CD8-positive, alpha-beta memory T cell (primary cell): ENCODE measurements around the gene STAG1. TPM values are rescaled to one million over a fixed set of nuclear protein-coding genes. Genes with fewer than 3 reads are reported as not detected.

Source experiments
- CTCF ChIA-PET: fragments of 350-600 bp; sonication (Branson Sonifier 250); formaldehyde crosslinking; loops from one replicate; lab custom pipeline; 2021; ENCODE audit warnings: antibody characterized with exemption; lab: Charles Lee
- POLR2A ChIA-PET: fragments of 350-600 bp; sonication (Branson Sonifier 250); formaldehyde crosslinking; loops from one replicate; lab custom pipeline; 2021; ENCODE audit warnings: antibody characterized with exemption; lab: Charles Lee
- DNase-seq, 5 donors: peaks; one replicate each; pipeline versions ENCODE4 v3.0.0 to v3.0.0-alpha.2; 2020 to 2022; ENCODE audit warnings: mixed read lengths in 1 of 5
- H3K27ac ChIP-seq: one replicate; pipeline ENCODE4 v1.7.0; 2013; ENCODE audit warnings: low read depth, mild to moderate bottlenecking, low read length, moderate library complexity
- H3K27me3 ChIP-seq: 2 replicates; pipeline ENCODE4 v1.7.0; 2013; ENCODE audit warnings: low read length, mild to moderate bottlenecking; ENCODE audit not compliant: insufficient read depth, poor library complexity, severe bottlenecking
- H3K36me3 ChIP-seq: 2 replicates; pipeline ENCODE4 v1.7.0; 2013; ENCODE audit warnings: mild to moderate bottlenecking, low read length, moderate library complexity; ENCODE audit not compliant: insufficient read depth
- H3K4me1 ChIP-seq: 2 replicates; pipeline ENCODE4 v1.7.0; 2013; ENCODE audit warnings: mild to moderate bottlenecking, low read length, moderate library complexity; ENCODE audit not compliant: insufficient read depth
- H3K4me3 ChIP-seq: 2 replicates; pipeline ENCODE4 v1.7.0; 2013; ENCODE audit warnings: mild to moderate bottlenecking, low read length
- H3K9me3 ChIP-seq: 2 replicates; pipeline ENCODE4 v1.7.0; 2013; ENCODE audit warnings: mild to moderate bottlenecking, low read length
- H3K27ac Mint-ChIP-seq, 8 donors: one replicate each; pipeline ENCODE4 v1.8.0; 2020 to 2021; ENCODE audit warnings: mixed read lengths in 8 of 8, mild to moderate bottlenecking in 6 of 8, inconsistent platforms in 3 of 8, moderate library complexity in 3 of 8
- H3K27me3 Mint-ChIP-seq, 2 donors: one replicate each; pipeline ENCODE4 v1.8.0; 2020 to 2021; ENCODE audit warnings: mixed read lengths in 2 of 2, mild to moderate bottlenecking in 1 of 2, moderate library complexity in 1 of 2
- H3K36me3 Mint-ChIP-seq, 3 donors: one replicate each; pipeline ENCODE4 v1.8.0; 2020 to 2021; ENCODE audit warnings: mixed read lengths in 3 of 3, inconsistent platforms in 1 of 3, mild to moderate bottlenecking in 1 of 3
- H3K4me1 Mint-ChIP-seq, 3 donors: one replicate each; pipeline ENCODE4 v1.8.0; 2020 to 2021; ENCODE audit warnings: mixed read lengths in 3 of 3, inconsistent platforms in 1 of 3, mild to moderate bottlenecking in 1 of 3
- H3K4me3 Mint-ChIP-seq, 7 donors: one replicate each; pipeline ENCODE4 v1.8.0; 2020 to 2021; ENCODE audit warnings: mixed read lengths in 7 of 7, mild to moderate bottlenecking in 6 of 7, moderate library complexity in 4 of 7, inconsistent platforms in 2 of 7
- H3K9me3 Mint-ChIP-seq, 5 donors: one replicate each; pipeline ENCODE4 v1.8.0; 2020 to 2022; ENCODE audit warnings: mixed read lengths in 5 of 5, mild to moderate bottlenecking in 3 of 5, moderate library complexity in 2 of 5, inconsistent platforms in 1 of 5
- polyA plus RNA-seq: library from polyadenylated mRNA; unstranded; fragments of 300-500 nt; fragmentation: Illumina TruSeq; gene quantifications from one replicate; pipeline ENCODE4 v1.2.3, GENCODE V29; 2021
- total RNA-seq, 2 experiments: library from RNA; stranded (reverse); gene quantifications; one replicate each; pipeline ENCODE4 v1.2.3, GENCODE V29; 2021

The STAG1 gene
- total and polyA plus RNA-seq, 3 experiments from 2014 or later, result 19.0 to 61.4 (median 58.5) TPM

- H3K27me3 ChIP-seq, result no peaks in the 10 kb centered on the region
- ChIA-PET POLR2A (no interaction called here), CTCF (interaction anchor here (1.2 to 1.5 kb wide), 2 partner anchors 13 to 110 kb away, joined by 3 read pairs; no protein-coding TSS in a partner anchor)
- DNase-seq, result no peak
- H3K9me3 Mint-ChIP-seq, result no peaks in the 10 kb centered on the region
- no peaks in the 10 kb centered on the region for H3K9me3 ChIP-seq
- peaks cover 0 to 5% (median 4%) of the 10 kb centered on the region in 3 donors for H3K36me3 Mint-ChIP-seq
- no peak overlapping the region for H3K4me3 ChIP-seq
- peak overlapping the region in 4 of 8 donors; percentile 48 to 86 (median 67) for H3K27ac Mint-ChIP-seq
- H3K36me3 ChIP-seq, result no peaks in the 10 kb centered on the region
- no peaks in the 10 kb centered on the region for H3K27me3 Mint-ChIP-seq
- peaks cover 12% of the 10 kb centered on the region for H3K4me1 ChIP-seq
- H3K27ac ChIP-seq, result no peak overlapping the region
- H3K4me3 Mint-ChIP-seq, result no peak overlapping the region
- H3K4me1 Mint-ChIP-seq, result peaks cover 35 to 65% (median 64%) of the 10 kb centered on the region in 3 donors
Observed at GRCh38 chr3:136642711-136643110, 109.5 kb downstream of the STAG1 start.

- CTCF ChIA-PET, result interaction anchor here (1.5 kb wide), 1 partner anchor 114 kb away, joined by 3 read pairs; the partner anchor contains the start of gene STAG1
- H3K27ac ChIP-seq, result no peak overlapping the region
- POLR2A ChIA-PET, result no interaction called here
- no peak overlapping the region for H3K4me3 Mint-ChIP-seq
- H3K4me1 ChIP-seq, result no peaks in the 10 kb centered on the region
- no peaks in the 10 kb centered on the region for H3K27me3 Mint-ChIP-seq
- peaks cover 5 to 7% (median 5%) of the 10 kb centered on the region in 3 donors for H3K36me3 Mint-ChIP-seq
- H3K9me3 ChIP-seq, result no peaks in the 10 kb centered on the region
- peaks cover 35 to 65% (median 63%) of the 10 kb centered on the region in 3 donors for H3K4me1 Mint-ChIP-seq
- peak overlapping the region in 2 of 8 donors; percentile 8 to 55 for H3K27ac Mint-ChIP-seq
- H3K27me3 ChIP-seq, result no peaks in the 10 kb centered on the region
- H3K9me3 Mint-ChIP-seq, result peaks cover 0 to 3% (median 0%) of the 10 kb centered on the region in 5 donors
- H3K4me3 ChIP-seq, result no peak overlapping the region
- no peak for DNase-seq
- no peaks in the 10 kb centered on the region for H3K36me3 ChIP-seq
Observed at GRCh38 chr3:136639069-136639468, 113.1 kb downstream of the STAG1 start.

GRCh38 chr3:136637176-136637575 is 115.0 kb downstream of the STAG1 start:
- H3K27ac ChIP-seq, result no peak overlapping the region

GRCh38 chr3:136634821-136635220 is 117.4 kb downstream of the STAG1 start:
- Mint-ChIP-seq H3K27me3 (no peaks in the 10 kb centered on the region), H3K4me3 (no peak overlapping the region), H3K9me3 (peaks cover 0 to 3% (median 0%) of the 10 kb centered on the region in 5 donors), H3K36me3 (peaks cover 0 to 13% (median 7%) of the 10 kb centered on the region in 3 donors), H3K4me1 (peaks cover 43 to 62% (median 58%) of the 10 kb centered on the region in 3 donors), H3K27ac (peak overlapping the region in 1 of 8 donors; percentile 27)
- POLR2A ChIA-PET, result no interaction called here
- Histone ChIP-seq H3K4me3 (no peak overlapping the region), H3K27me3 (no peaks in the 10 kb centered on the region), H3K9me3 (no peaks in the 10 kb centered on the region), H3K4me1 (no peaks in the 10 kb centered on the region), H3K36me3 (no peaks in the 10 kb centered on the region), H3K27ac (no peak overlapping the region)
- CTCF ChIA-PET, result no interaction called here
- no peak for DNase-seq

More at GRCh38 chr3:136637176-136637575, 115.0 kb downstream of the STAG1 start:
- Histone ChIP-seq H3K27me3 (no peaks in the 10 kb centered on the region), H3K4me3 (no peak overlapping the region), H3K36me3 (no peaks in the 10 kb centered on the region), H3K9me3 (no peaks in the 10 kb centered on the region), H3K4me1 (no peaks in the 10 kb centered on the region)
- peaks cover 0 to 3% (median 0%) of the 10 kb centered on the region in 5 donors for H3K9me3 Mint-ChIP-seq
- H3K27ac Mint-ChIP-seq, result peak overlapping the region in 3 of 8 donors; percentile 1 to 7 (median 2)
- no peak overlapping the region for H3K4me3 Mint-ChIP-seq
- DNase-seq, result no peak
- no peaks in the 10 kb centered on the region for H3K27me3 Mint-ChIP-seq
- ChIA-PET CTCF (no interaction called here), POLR2A (no interaction called here)
- peaks cover 0 to 7% (median 5%) of the 10 kb centered on the region in 3 donors for H3K36me3 Mint-ChIP-seq
- peaks cover 40 to 65% (median 62%) of the 10 kb centered on the region in 3 donors for H3K4me1 Mint-ChIP-seq

- H3K4me1 ChIP-seq, result no peaks in the 10 kb centered on the region
- Mint-ChIP-seq H3K27ac (peak overlapping the region in 3 of 8 donors; percentile 3 to 91 (median 50)), H3K4me1 (peaks cover 41 to 62% (median 53%) of the 10 kb centered on the region in 3 donors), H3K36me3 (peaks cover 15 to 33% (median 20%) of the 10 kb centered on the region in 3 donors), H3K4me3 (no peak overlapping the region), H3K9me3 (peaks cover 0 to 9% (median 0%) of the 10 kb centered on the region in 5 donors), H3K27me3 (no peaks in the 10 kb centered on the region)
- no peaks in the 10 kb centered on the region for H3K27me3 ChIP-seq
- POLR2A ChIA-PET, result no interaction called here
- CTCF ChIA-PET, result no interaction called here
- DNase-seq, result no peak
- no peak overlapping the region for H3K4me3 ChIP-seq
- H3K9me3 ChIP-seq, result no peaks in the 10 kb centered on the region
- H3K27ac ChIP-seq, result no peak overlapping the region
- H3K36me3 ChIP-seq, result no peaks in the 10 kb centered on the region
Observed at GRCh38 chr3:136632625-136633081, 119.5 kb downstream of the STAG1 start.

- ChIA-PET CTCF (no interaction called here), POLR2A (no interaction called here)
- no peaks in the 10 kb centered on the region for H3K9me3 ChIP-seq
- DNase-seq, result no peak
- H3K4me1 ChIP-seq, result no peaks in the 10 kb centered on the region
- Mint-ChIP-seq H3K27ac (peak overlapping the region in 1 of 8 donors; percentile 3), H3K4me1 (peaks cover 43 to 62% (median 43%) of the 10 kb centered on the region in 3 donors), H3K4me3 (no peak overlapping the region), H3K36me3 (peaks cover 17 to 36% (median 19%) of the 10 kb centered on the region in 3 donors), H3K9me3 (peaks cover 0 to 10% (median 0%) of the 10 kb centered on the region in 5 donors), H3K27me3 (no peaks in the 10 kb centered on the region)
- no peaks in the 10 kb centered on the region for H3K36me3 ChIP-seq
- H3K27ac ChIP-seq, result no peak overlapping the region
- no peak overlapping the region for H3K4me3 ChIP-seq
- H3K27me3 ChIP-seq, result no peaks in the 10 kb centered on the region
Observed at GRCh38 chr3:136631424-136631823, 120.8 kb downstream of the STAG1 start.

- ChIA-PET POLR2A (no interaction called here), CTCF (no interaction called here)
- peaks cover 17 to 36% (median 19%) of the 10 kb centered on the region in 3 donors for H3K36me3 Mint-ChIP-seq
Observed at GRCh38 chr3:136630915-136631314, 121.3 kb downstream of the STAG1 start.

GRCh38 chr3:136626493-136626892 is 125.7 kb downstream of the STAG1 start:
- Histone ChIP-seq H3K4me3 (no peak overlapping the region), H3K36me3 (no peaks in the 10 kb centered on the region), H3K27ac (no peak overlapping the region), H3K4me1 (no peaks in the 10 kb centered on the region), H3K27me3 (no peaks in the 10 kb centered on the region), H3K9me3 (no peaks in the 10 kb centered on the region)
- DNase-seq, result no peak
- POLR2A ChIA-PET, result no interaction called here
- peaks cover 0 to 7% (median 0%) of the 10 kb centered on the region in 5 donors for H3K9me3 Mint-ChIP-seq
- peaks cover 16 to 41% (median 17%) of the 10 kb centered on the region in 3 donors for H3K36me3 Mint-ChIP-seq
- H3K4me3 Mint-ChIP-seq, result no peak overlapping the region
- peaks cover 31 to 57% (median 33%) of the 10 kb centered on the region in 3 donors for H3K4me1 Mint-ChIP-seq
- H3K27ac Mint-ChIP-seq, result no peak overlapping the region
- CTCF ChIA-PET, result no interaction called here
- no peaks in the 10 kb centered on the region for H3K27me3 Mint-ChIP-seq

More at GRCh38 chr3:136630915-136631314, 121.3 kb downstream of the STAG1 start:
- peaks cover 43 to 63% (median 44%) of the 10 kb centered on the region in 3 donors for H3K4me1 Mint-ChIP-seq
- Histone ChIP-seq H3K27me3 (no peaks in the 10 kb centered on the region), H3K4me3 (no peak overlapping the region), H3K36me3 (no peaks in the 10 kb centered on the region), H3K27ac (no peak overlapping the region), H3K4me1 (no peaks in the 10 kb centered on the region), H3K9me3 (no peaks in the 10 kb centered on the region)
- H3K9me3 Mint-ChIP-seq, result peaks cover 0 to 10% (median 0%) of the 10 kb centered on the region in 5 donors
- DNase-seq, result no peak
- no peak overlapping the region for H3K4me3 Mint-ChIP-seq
- H3K27me3 Mint-ChIP-seq, result no peaks in the 10 kb centered on the region
- H3K27ac Mint-ChIP-seq, result peak overlapping the region in 1 of 8 donors; percentile 3
